CD8-positive, alpha-beta memory T cell (primary cell): ENCODE results near the gene FSCN2. TPM values are rescaled to one million over a fixed set of nuclear protein-coding genes. Genes with fewer than 3 reads are reported as not detected.

Experiments used
- CTCF ChIA-PET: fragments of 350-600 bp; sonication (Branson Sonifier 250); formaldehyde crosslinking; loops from one replicate; lab custom pipeline; 2021; ENCODE audit warnings: antibody characterized with exemption; lab: Charles Lee
- POLR2A ChIA-PET: fragments of 350-600 bp; sonication (Branson Sonifier 250); formaldehyde crosslinking; loops from one replicate; lab custom pipeline; 2021; ENCODE audit warnings: antibody characterized with exemption; lab: Charles Lee
- DNase-seq, 5 donors: peaks; one replicate each; pipeline versions ENCODE4 v3.0.0 to v3.0.0-alpha.2; 2020 to 2022; ENCODE audit warnings: mixed read lengths in 1 of 5
- H3K27ac ChIP-seq: one replicate; pipeline ENCODE4 v1.7.0; 2013; ENCODE audit warnings: low read depth, mild to moderate bottlenecking, low read length, moderate library complexity
- H3K27me3 ChIP-seq: 2 replicates; pipeline ENCODE4 v1.7.0; 2013; ENCODE audit warnings: low read length, mild to moderate bottlenecking; ENCODE audit not compliant: insufficient read depth, poor library complexity, severe bottlenecking
- H3K36me3 ChIP-seq: 2 replicates; pipeline ENCODE4 v1.7.0; 2013; ENCODE audit warnings: mild to moderate bottlenecking, low read length, moderate library complexity; ENCODE audit not compliant: insufficient read depth
- H3K4me1 ChIP-seq: 2 replicates; pipeline ENCODE4 v1.7.0; 2013; ENCODE audit warnings: mild to moderate bottlenecking, low read length, moderate library complexity; ENCODE audit not compliant: insufficient read depth
- H3K4me3 ChIP-seq: 2 replicates; pipeline ENCODE4 v1.7.0; 2013; ENCODE audit warnings: mild to moderate bottlenecking, low read length
- H3K9me3 ChIP-seq: 2 replicates; pipeline ENCODE4 v1.7.0; 2013; ENCODE audit warnings: mild to moderate bottlenecking, low read length
- H3K27ac Mint-ChIP-seq, 8 donors: one replicate each; pipeline ENCODE4 v1.8.0; 2020 to 2021; ENCODE audit warnings: mixed read lengths in 8 of 8, mild to moderate bottlenecking in 6 of 8, inconsistent platforms in 3 of 8, moderate library complexity in 3 of 8
- H3K27me3 Mint-ChIP-seq, 2 donors: one replicate each; pipeline ENCODE4 v1.8.0; 2020 to 2021; ENCODE audit warnings: mixed read lengths in 2 of 2, mild to moderate bottlenecking in 1 of 2, moderate library complexity in 1 of 2
- H3K36me3 Mint-ChIP-seq, 3 donors: one replicate each; pipeline ENCODE4 v1.8.0; 2020 to 2021; ENCODE audit warnings: mixed read lengths in 3 of 3, inconsistent platforms in 1 of 3, mild to moderate bottlenecking in 1 of 3
- H3K4me1 Mint-ChIP-seq, 3 donors: one replicate each; pipeline ENCODE4 v1.8.0; 2020 to 2021; ENCODE audit warnings: mixed read lengths in 3 of 3, inconsistent platforms in 1 of 3, mild to moderate bottlenecking in 1 of 3
- H3K4me3 Mint-ChIP-seq, 7 donors: one replicate each; pipeline ENCODE4 v1.8.0; 2020 to 2021; ENCODE audit warnings: mixed read lengths in 7 of 7, mild to moderate bottlenecking in 6 of 7, moderate library complexity in 4 of 7, inconsistent platforms in 2 of 7
- H3K9me3 Mint-ChIP-seq, 5 donors: one replicate each; pipeline ENCODE4 v1.8.0; 2020 to 2022; ENCODE audit warnings: mixed read lengths in 5 of 5, mild to moderate bottlenecking in 3 of 5, moderate library complexity in 2 of 5, inconsistent platforms in 1 of 5
- polyA plus RNA-seq: library from polyadenylated mRNA; unstranded; fragments of 300-500 nt; fragmentation: Illumina TruSeq; gene quantifications from one replicate; pipeline ENCODE4 v1.2.3, GENCODE V29; 2021
- total RNA-seq, 2 experiments: library from RNA; stranded (reverse); gene quantifications; one replicate each; pipeline ENCODE4 v1.2.3, GENCODE V29; 2021

The FSCN2 gene
- total and polyA plus RNA-seq, 3 experiments from 2014 or later: 0.46 to 0.49 TPM; not detected in 1

GRCh38 chr17:81520021-81520901 is 7.9 kb upstream of the FSCN2 start:
- ChIA-PET POLR2A (no interaction called here), CTCF (interaction anchor here (1.9 to 3.5 kb wide), 4 partner anchors 10 to 81 kb away, joined by 7 to 29 read pairs (median 14); partner anchors contain the start of gene FAAP100)
- Histone ChIP-seq H3K27ac (peak overlapping the region; percentile 24), H3K27me3 (peaks cover 13% of the 10 kb centered on the region), H3K4me1 (peaks cover 36% of the 10 kb centered on the region), H3K4me3 (no peak overlapping the region), H3K36me3 (no peaks in the 10 kb centered on the region), H3K9me3 (no peaks in the 10 kb centered on the region)
- Mint-ChIP-seq H3K27ac (peak overlapping the region in 4 of 8 donors; percentile 5 to 82 (median 68)), H3K27me3 (peaks cover 0 to 4% of the 10 kb centered on the region in 2 donors), H3K4me3 (peak overlapping the region; percentile 10 to 85 (median 25)), H3K36me3 (peaks cover 0 to under 1% (median 0%) of the 10 kb centered on the region in 3 donors), H3K4me1 (peaks cover 21 to 39% (median 26%) of the 10 kb centered on the region in 3 donors), H3K9me3 (no peaks in the 10 kb centered on the region)
- no peak for DNase-seq

- POLR2A ChIA-PET: no interaction called here
- Histone ChIP-seq H3K9me3 (no peaks in the 10 kb centered on the region), H3K36me3 (no peaks in the 10 kb centered on the region), H3K27me3 (peaks cover 13% of the 10 kb centered on the region), H3K4me3 (no peak overlapping the region), H3K4me1 (peaks cover 20% of the 10 kb centered on the region), H3K27ac (no peak overlapping the region)
- no peak overlapping the region for H3K4me3 Mint-ChIP-seq
- no peak overlapping the region for H3K27ac Mint-ChIP-seq
- no peaks in the 10 kb centered on the region for H3K36me3 Mint-ChIP-seq
- no peaks in the 10 kb centered on the region for H3K9me3 Mint-ChIP-seq
- peaks cover 4 to 6% of the 10 kb centered on the region in 2 donors for H3K27me3 Mint-ChIP-seq
- CTCF ChIA-PET: interaction anchor here (1.2 kb wide), 1 partner anchor 16 kb away, joined by 3 read pairs; no protein-coding TSS in a partner anchor
- H3K4me1 Mint-ChIP-seq: peaks cover 7 to 17% (median 10%) of the 10 kb centered on the region in 3 donors
- DNase-seq: no peak
Observed at GRCh38 chr17:81522491-81523401, 5.4 kb upstream of the FSCN2 start.

- Mint-ChIP-seq H3K27ac (peak overlapping the region in 1 of 8 donors; percentile 70), H3K9me3 (no peaks in the 10 kb centered on the region), H3K36me3 (no peaks in the 10 kb centered on the region), H3K27me3 (peaks cover 4 to 6% of the 10 kb centered on the region in 2 donors), H3K4me1 (peaks cover 2 to 9% (median 4%) of the 10 kb centered on the region in 3 donors), H3K4me3 (no peak overlapping the region)
- ChIA-PET CTCF (interaction anchor here (1.2 kb wide), 1 partner anchor 16 kb away, joined by 3 read pairs; no protein-coding TSS in a partner anchor), POLR2A (no interaction called here)
- peaks cover 13% of the 10 kb centered on the region for H3K27me3 ChIP-seq
- no peak overlapping the region for H3K4me3 ChIP-seq
- H3K4me1 ChIP-seq: peaks cover 13% of the 10 kb centered on the region
- H3K27ac ChIP-seq: no peak overlapping the region
- H3K36me3 ChIP-seq: no peaks in the 10 kb centered on the region
- no peaks in the 10 kb centered on the region for H3K9me3 ChIP-seq
- DNase-seq: no peak
Observed at GRCh38 chr17:81523402-81524038, 4.7 kb upstream of the FSCN2 start.

GRCh38 chr17:81524039-81524864 is 3.9 kb upstream of the FSCN2 start:
- H3K4me3 Mint-ChIP-seq: no peak overlapping the region
- no peaks in the 10 kb centered on the region for H3K36me3 Mint-ChIP-seq
- no peak overlapping the region for H3K27ac ChIP-seq
- ChIA-PET POLR2A (no interaction called here), CTCF (no interaction called here)
- H3K9me3 ChIP-seq: no peaks in the 10 kb centered on the region
- H3K27me3 Mint-ChIP-seq: peaks cover 4 to 6% of the 10 kb centered on the region in 2 donors
- peaks cover 6% of the 10 kb centered on the region for H3K4me1 ChIP-seq
- no peak overlapping the region for H3K4me3 ChIP-seq
- peaks cover 2 to 6% (median 4%) of the 10 kb centered on the region in 3 donors for H3K4me1 Mint-ChIP-seq
- no peak overlapping the region for H3K27ac Mint-ChIP-seq
- no peaks in the 10 kb centered on the region for H3K36me3 ChIP-seq
- no peak for DNase-seq
- H3K9me3 Mint-ChIP-seq: no peaks in the 10 kb centered on the region
- H3K27me3 ChIP-seq: peaks cover 13% of the 10 kb centered on the region

GRCh38 chr17:81524865-81525159 is 3.4 kb upstream of the FSCN2 start:
- no peaks in the 10 kb centered on the region for H3K36me3 Mint-ChIP-seq
- peaks cover 4 to 6% of the 10 kb centered on the region in 2 donors for H3K27me3 Mint-ChIP-seq
- no peaks in the 10 kb centered on the region for H3K9me3 Mint-ChIP-seq
- H3K4me3 Mint-ChIP-seq: no peak overlapping the region
- Histone ChIP-seq H3K27ac (no peak overlapping the region), H3K9me3 (no peaks in the 10 kb centered on the region), H3K27me3 (peaks cover 13% of the 10 kb centered on the region), H3K36me3 (no peaks in the 10 kb centered on the region), H3K4me1 (peaks cover 2% of the 10 kb centered on the region), H3K4me3 (no peak overlapping the region)
- POLR2A ChIA-PET: no interaction called here
- CTCF ChIA-PET: no interaction called here
- H3K27ac Mint-ChIP-seq: no peak overlapping the region
- DNase-seq: no peak
- H3K4me1 Mint-ChIP-seq: peaks cover 2 to 6% (median 4%) of the 10 kb centered on the region in 3 donors

- H3K27ac ChIP-seq: no peak overlapping the region
- no peaks in the 10 kb centered on the region for H3K36me3 Mint-ChIP-seq
- no peaks in the 10 kb centered on the region for H3K4me1 Mint-ChIP-seq
- H3K4me3 Mint-ChIP-seq: no peak overlapping the region
- H3K27ac Mint-ChIP-seq: peak overlapping the region in 1 of 8 donors; percentile 91
- DNase-seq: no peak
- H3K27me3 Mint-ChIP-seq: peaks cover 4 to 6% of the 10 kb centered on the region in 2 donors
- H3K9me3 Mint-ChIP-seq: no peaks in the 10 kb centered on the region
- ChIA-PET POLR2A (no interaction called here), CTCF (no interaction called here)
- H3K36me3 ChIP-seq: no peaks in the 10 kb centered on the region
- no peak overlapping the region for H3K4me3 ChIP-seq
- peaks cover 13% of the 10 kb centered on the region for H3K27me3 ChIP-seq
- no peaks in the 10 kb centered on the region for H3K9me3 ChIP-seq
- H3K4me1 ChIP-seq: no peaks in the 10 kb centered on the region
Observed at GRCh38 chr17:81526662-81527571, 1.3 kb upstream of the FSCN2 start.

- Mint-ChIP-seq H3K27ac (no peak overlapping the region), H3K4me3 (no peak overlapping the region), H3K27me3 (peaks cover 2 to 6% of the 10 kb centered on the region in 2 donors), H3K9me3 (no peaks in the 10 kb centered on the region), H3K4me1 (no peaks in the 10 kb centered on the region), H3K36me3 (no peaks in the 10 kb centered on the region)
- peaks cover 13% of the 10 kb centered on the region for H3K27me3 ChIP-seq
- H3K27ac ChIP-seq: no peak overlapping the region
- ChIA-PET CTCF (no interaction called here), POLR2A (no interaction called here)
- H3K9me3 ChIP-seq: no peaks in the 10 kb centered on the region
- H3K4me1 ChIP-seq: no peaks in the 10 kb centered on the region
- H3K36me3 ChIP-seq: no peaks in the 10 kb centered on the region
- DNase-seq: no peak
- H3K4me3 ChIP-seq: no peak overlapping the region
Observed at GRCh38 chr17:81528384-81528650, 140 bp downstream of the FSCN2 start.
